GM10847 (cell line): ENCODE results near the gene MEOX2.

Source experiments
- POLR2A ChIP-seq: IDR thresholded peaks from 2 replicates; pipeline ENCODE4 v1.6.1; 2011; ENCODE audit not compliant: insufficient read length; ENCODE audit errors: extremely low read depth

The MEOX2 gene

GRCh38 chr7:15561835-15562234 is 124.6 kb downstream of the MEOX2 start, which contains the start of gene AGMO:
TSS of gene AGMO (minus strand) at chr7:15562015.
- TF ChIP-seq POLR2A, result no peak
